Measurements from ENCODE around the gene EFS.

EFS gene

DNA sequence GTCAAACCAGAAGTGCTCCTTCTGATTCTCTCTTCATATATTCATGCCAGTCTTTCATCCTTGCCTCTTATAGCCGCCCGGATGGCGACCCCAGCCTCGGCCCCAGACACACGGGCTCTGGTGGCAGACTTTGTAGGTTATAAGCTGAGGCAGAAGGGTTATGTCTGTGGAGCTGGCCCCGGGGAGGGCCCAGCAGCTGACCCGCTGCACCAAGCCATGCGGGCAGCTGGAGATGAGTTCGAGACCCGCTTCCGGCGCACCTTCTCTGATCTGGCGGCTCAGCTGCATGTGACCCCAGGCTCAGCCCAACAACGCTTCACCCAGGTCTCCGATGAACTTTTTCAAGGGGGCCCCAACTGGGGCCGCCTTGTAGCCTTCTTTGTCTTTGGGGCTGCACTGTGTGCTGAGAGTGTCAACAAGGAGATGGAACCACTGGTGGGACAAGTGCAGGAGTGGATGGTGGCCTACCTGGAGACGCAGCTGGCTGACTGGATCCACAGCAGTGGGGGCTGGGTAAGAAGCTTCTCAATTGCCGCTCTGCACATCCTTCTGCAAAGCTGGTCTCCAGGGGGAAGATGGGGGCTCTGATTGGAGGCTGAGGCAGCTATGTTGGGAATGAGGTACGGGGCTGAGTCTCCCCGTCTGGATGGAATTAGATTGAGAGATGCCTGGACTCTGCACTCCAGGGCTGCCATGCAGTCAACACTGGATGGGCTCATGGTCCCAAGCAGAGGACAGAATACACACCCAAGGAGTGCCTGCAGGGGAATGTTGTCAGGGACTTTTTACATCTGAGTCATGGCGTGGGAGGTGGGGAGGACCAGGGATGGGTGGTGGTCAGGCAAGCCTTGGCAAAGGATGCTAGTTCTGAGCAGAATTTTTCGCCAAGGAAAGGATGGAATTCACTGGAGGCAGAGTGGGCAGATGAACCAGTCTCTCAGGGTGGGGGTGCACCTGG lies 57.0 kb downstream of the EFS start:
- TF ChIP-seq TAF1 (IDR thresholded peaks at IDR 0.05; ENCODE audit: borderline replicate concordance, insufficient read depth, low read length) (no peak), POLR2AphosphoS5 (IDR thresholded peaks at IDR 0.05; ENCODE audit: low read depth, low read length) (no peak), FOXP2 (optimal IDR thresholded peaks at IDR 0.05; ENCODE audit: borderline replicate concordance, extremely low read depth, extremely low read length, insufficient read depth) (no peak), SIN3A (IDR thresholded peaks at IDR 0.05; ENCODE audit: borderline replicate concordance, insufficient read depth, low read length) (no peak)
- TF ChIP-seq, protein P1, sequence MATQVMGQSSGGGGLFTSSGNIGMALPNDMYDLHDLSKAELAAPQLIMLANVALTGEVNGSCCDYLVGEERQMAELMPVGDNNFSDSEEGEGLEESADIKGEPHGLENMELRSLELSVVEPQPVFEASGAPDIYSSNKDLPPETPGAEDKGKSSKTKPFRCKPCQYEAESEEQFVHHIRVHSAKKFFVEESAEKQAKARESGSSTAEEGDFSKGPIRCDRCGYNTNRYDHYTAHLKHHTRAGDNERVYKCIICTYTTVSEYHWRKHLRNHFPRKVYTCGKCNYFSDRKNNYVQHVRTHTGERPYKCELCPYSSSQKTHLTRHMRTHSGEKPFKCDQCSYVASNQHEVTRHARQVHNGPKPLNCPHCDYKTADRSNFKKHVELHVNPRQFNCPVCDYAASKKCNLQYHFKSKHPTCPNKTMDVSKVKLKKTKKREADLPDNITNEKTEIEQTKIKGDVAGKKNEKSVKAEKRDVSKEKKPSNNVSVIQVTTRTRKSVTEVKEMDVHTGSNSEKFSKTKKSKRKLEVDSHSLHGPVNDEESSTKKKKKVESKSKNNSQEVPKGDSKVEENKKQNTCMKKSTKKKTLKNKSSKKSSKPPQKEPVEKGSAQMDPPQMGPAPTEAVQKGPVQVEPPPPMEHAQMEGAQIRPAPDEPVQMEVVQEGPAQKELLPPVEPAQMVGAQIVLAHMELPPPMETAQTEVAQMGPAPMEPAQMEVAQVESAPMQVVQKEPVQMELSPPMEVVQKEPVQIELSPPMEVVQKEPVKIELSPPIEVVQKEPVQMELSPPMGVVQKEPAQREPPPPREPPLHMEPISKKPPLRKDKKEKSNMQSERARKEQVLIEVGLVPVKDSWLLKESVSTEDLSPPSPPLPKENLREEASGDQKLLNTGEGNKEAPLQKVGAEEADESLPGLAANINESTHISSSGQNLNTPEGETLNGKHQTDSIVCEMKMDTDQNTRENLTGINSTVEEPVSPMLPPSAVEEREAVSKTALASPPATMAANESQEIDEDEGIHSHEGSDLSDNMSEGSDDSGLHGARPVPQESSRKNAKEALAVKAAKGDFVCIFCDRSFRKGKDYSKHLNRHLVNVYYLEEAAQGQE (IDR thresholded peaks at IDR 0.05; ENCODE audit: insufficient read depth in 1 of 2, low read depth in 2 of 2, low read length in 2 of 2), result no peak

DNA sequence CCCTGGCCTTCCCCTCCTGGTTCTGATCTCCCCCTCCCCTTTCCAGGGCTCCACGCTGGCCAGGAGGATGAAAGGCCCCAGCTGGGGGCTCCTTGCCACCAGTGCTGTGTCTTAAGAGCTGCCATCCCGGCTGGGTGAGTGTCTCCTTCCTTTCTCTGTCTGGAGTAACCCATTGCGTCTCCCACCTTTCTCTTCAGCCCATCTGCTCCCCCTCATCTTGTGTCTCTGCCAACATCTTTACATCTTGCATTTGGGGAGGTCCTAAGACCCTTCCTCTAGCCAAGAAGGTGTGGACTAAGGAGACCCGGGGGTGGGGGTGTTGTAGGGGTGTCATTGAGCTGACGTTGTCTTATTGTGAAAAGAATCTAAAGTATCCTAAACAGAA lies 57.8 kb downstream of the EFS start:
- TF ChIP-seq TAF1 (IDR thresholded peaks at IDR 0.05; ENCODE audit: borderline replicate concordance, insufficient read depth, low read length), result no peak
- no peak for TF ChIP-seq POLR2AphosphoS5 (IDR thresholded peaks at IDR 0.05; ENCODE audit: low read depth, low read length)
- TF ChIP-seq SIN3A (IDR thresholded peaks at IDR 0.05; ENCODE audit: borderline replicate concordance, insufficient read depth, low read length), result no peak
- TF ChIP-seq FOXP2 (optimal IDR thresholded peaks at IDR 0.05; ENCODE audit: borderline replicate concordance, extremely low read depth, extremely low read length, insufficient read depth), result no peak
- TF ChIP-seq, protein P1 (IDR thresholded peaks at IDR 0.05; ENCODE audit: insufficient read depth in 1 of 2, low read depth in 2 of 2, low read length in 2 of 2), result no peak

DNA sequence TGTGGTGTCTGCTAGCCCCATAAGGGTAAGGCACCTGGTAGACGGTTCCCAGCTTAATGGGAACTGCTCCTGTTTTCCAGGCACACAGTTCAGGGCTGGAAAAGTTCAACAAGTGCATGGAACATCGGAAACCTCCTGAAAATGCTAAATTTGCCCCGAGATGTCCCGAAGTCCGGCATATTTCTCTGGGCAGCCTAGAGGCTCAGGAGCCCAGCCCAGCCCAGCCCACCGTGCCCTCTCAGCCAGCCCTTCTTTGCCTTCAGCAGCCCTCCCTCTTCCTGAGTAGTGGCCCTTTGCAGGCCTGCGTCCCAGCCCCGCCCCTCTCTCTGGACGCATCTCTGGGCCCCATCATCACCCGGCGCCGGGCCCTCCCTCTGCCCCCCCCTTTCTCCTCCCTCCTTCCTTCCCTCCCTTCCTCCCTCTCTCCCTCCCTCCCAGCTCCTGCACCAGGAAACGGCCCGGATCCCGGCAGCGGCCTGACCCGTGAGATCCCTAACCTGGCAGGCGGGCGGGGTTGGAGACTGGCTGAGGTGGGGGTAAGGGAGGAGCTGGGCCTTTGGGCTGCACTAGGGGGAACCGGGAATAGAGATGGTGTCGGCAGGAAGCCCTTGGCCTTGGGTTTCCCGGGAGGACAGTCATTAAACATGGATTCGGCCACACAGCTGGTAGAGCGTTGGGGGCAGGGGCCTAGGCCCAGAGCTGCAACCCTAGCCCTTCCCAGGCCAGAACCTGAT lies 58.4 kb downstream of the EFS start, which contains the start of gene BCL2L2:
Gene BCL2L2, plus strand, starts transcription at position 422 of the 734 bp plus-strand sequence. CDS start 935 bp downstream, outside the sequence.
- TF ChIP-seq FOXP2 (optimal IDR thresholded peaks at IDR 0.05; ENCODE audit: borderline replicate concordance, extremely low read depth, extremely low read length, insufficient read depth) (peak; percentile 62), TAF1 (IDR thresholded peaks at IDR 0.05; ENCODE audit: borderline replicate concordance, insufficient read depth, low read length) (no peak), SIN3A (IDR thresholded peaks at IDR 0.05; ENCODE audit: borderline replicate concordance, insufficient read depth, low read length) (no peak), POLR2AphosphoS5 (IDR thresholded peaks at IDR 0.05; ENCODE audit: low read depth, low read length) (peak; percentile 74)
- TF ChIP-seq, protein P1 (IDR thresholded peaks at IDR 0.05; ENCODE audit: insufficient read depth in 1 of 2, low read depth in 2 of 2, low read length in 2 of 2), result no peak
